Hematopoietic multipotent progenitor cell treated with erythropoietin and hydrocortisone succinate and interleukin-3 and kit ligand, for 4 days (in vitro differentiated cells): Measurements from ENCODE around the gene SLC7A7.
"Not testable (repeated sequence)": the region's sequence is repeated elsewhere in the genome, so short reads cannot be mapped to it uniquely, and the experiment has no call there.

Experiments
- DNase-seq: peaks from one replicate; pipeline ENCODE4 v3.0.0-alpha.2; 2015

SLC7A7 gene

DNA sequence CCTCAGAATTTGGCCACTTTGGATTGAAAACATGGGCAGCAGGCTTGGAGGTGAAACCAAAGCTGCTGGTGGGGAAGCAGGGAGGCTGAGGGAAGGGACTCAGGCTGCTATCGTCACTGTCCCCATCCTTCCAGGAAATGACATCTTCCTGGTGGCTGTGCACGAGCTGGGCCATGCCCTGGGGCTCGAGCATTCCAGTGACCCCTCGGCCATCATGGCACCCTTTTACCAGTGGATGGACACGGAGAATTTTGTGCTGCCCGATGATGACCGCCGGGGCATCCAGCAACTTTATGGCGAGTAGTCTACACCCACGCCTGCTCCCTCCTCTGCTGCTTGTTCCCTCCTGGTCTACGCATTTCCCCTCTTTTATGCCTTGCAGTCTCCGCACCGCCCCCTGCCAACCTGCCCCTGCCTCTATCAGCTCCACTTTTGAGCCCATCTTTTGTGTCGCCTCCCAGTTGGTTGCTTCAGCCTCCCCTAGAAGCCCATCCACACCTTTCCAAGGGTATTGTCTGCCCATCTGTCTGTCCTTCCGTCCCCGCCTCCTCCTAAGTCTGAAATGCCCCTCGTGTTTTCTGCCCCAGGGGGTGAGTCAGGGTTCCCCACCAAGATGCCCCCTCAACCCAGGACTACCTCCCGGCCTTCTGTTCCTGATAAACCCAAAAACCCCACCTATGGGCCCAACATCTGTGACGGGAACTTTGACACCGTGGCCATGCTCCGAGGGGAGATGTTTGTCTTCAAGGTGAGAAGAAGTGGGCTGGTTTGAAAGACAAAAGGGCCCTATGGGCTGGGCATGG, 28.1 kb upstream of the SLC7A7 start:
- DNase-seq = no peak

DNA sequence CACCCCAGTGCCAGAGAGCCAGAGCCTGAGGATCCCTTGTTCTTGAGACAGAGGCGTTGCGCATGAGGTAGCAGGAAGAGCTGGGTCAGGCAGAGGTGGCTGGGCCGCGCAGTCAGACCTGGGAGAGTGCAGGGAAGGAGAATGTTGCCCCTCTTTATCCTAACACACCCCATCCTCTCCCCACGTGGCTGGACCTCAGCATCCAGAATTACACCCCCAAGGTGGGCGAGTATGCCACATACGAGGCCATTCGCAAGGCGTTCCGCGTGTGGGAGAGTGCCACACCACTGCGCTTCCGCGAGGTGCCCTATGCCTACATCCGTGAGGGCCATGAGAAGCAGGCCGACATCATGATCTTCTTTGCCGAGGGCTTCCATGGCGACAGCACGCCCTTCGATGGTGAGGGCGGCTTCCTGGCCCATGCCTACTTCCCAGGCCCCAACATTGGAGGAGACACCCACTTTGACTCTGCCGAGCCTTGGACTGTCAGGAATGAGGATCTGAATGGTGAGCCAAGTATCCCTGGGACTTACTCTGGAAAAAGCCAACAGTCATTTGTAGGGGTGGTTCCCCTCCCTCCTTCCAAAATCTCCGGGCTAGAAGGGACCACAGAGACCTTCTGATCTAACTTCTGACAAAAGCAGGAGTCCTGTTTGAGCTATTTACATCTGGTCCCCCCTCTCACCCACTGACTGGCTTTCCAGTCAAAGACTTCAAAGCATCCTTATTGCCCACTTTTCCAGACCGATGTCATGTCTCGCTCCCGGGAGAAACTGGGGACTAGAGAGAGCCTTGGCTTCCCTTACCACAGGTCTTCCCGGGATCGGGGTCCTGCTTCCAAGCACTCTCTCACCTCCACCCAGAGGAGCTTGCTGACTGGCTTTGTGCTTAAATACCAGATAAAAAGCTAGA, 27.2 kb upstream of the SLC7A7 start:
- no peak for DNase-seq

DNA sequence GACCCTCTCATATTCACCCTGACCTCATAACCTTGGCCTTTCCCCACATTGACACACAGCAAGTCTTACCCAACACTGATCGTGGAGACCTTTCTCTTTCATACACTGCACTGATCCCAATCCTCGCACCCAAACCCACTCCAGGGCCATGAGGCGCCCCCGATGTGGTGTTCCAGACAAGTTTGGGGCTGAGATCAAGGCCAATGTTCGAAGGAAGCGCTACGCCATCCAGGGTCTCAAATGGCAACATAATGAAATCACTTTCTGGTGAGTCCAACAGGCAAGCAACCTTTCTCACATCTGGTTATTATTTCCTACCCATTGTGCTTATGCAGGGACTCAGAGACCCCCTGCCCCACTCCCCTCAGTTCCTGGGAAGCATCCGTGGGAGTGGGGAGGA, 26.5 kb upstream of the SLC7A7 start:
- no peak for DNase-seq

DNA sequence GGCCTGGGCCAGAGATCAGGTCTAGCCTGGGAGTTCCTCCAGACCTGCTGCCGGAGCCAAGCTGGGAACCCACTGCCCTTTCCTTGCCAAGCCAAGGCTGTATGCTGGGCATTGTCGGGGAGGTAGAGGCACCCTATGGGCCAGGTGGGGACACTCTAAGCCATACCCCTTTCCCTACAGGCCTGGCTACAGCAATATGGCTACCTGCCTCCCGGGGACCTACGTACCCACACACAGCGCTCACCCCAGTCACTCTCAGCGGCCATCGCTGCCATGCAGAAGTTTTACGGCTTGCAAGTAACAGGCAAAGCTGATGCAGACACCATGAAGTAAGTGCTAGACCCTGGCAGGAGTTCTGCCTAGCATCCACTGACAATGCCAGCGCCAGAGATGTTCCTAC, 26.1 kb upstream of the SLC7A7 start:
- DNase-seq = no peak

DNA sequence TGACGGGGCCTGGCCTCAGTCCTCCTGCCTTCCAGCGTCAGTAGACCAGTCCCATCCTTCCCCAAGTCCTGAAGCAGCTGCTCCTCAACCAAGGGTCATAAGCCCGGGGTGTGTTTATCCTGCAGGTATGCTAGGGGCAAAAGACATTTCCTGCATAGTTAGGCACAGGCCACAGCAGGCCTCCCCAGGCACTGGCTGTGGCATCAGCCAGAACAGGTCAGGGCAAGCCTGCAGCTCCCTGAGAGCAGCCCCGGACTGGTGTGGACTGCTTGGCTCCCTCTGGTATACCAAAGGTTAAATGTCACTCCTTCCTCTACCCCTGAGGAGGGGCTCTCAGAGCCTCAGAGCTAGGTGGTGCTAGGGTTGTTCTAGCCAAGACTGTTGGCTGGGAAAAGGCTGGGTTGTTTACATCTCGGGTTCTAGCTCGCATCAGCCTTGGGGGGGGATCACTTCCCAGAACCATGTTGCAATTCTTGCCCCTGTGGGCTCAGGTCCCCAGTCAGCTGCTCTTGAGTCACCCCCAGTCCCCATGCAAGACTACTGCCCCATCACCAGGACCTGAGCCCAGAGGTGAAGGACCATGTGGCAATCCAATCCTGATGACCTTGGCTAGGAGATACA, 24.0 kb upstream of the SLC7A7 start:
- DNase-seq = no peak

DNA sequence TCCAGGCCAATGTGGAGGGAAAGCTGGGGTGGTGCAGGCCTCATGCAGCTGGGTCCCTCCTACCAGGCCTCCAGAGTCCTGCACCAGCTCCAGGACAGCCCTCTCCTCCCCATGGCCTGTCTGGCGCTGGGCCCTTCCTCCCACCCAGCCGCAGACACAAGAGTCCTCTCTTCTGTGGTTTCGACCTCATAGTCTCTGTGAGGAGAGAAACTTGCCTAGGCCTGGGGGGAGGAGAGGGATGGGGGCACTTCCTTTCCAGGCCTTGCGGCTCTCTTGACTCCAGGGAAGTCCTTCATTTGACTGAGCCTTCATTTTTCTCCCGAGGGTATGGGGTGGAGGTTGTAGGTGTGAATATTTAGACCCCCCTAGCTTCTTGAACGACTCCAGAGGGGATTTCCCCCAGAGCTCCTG, 23.4 kb upstream of the SLC7A7 start:
- DNase-seq = peak; percentile 74

DNA sequence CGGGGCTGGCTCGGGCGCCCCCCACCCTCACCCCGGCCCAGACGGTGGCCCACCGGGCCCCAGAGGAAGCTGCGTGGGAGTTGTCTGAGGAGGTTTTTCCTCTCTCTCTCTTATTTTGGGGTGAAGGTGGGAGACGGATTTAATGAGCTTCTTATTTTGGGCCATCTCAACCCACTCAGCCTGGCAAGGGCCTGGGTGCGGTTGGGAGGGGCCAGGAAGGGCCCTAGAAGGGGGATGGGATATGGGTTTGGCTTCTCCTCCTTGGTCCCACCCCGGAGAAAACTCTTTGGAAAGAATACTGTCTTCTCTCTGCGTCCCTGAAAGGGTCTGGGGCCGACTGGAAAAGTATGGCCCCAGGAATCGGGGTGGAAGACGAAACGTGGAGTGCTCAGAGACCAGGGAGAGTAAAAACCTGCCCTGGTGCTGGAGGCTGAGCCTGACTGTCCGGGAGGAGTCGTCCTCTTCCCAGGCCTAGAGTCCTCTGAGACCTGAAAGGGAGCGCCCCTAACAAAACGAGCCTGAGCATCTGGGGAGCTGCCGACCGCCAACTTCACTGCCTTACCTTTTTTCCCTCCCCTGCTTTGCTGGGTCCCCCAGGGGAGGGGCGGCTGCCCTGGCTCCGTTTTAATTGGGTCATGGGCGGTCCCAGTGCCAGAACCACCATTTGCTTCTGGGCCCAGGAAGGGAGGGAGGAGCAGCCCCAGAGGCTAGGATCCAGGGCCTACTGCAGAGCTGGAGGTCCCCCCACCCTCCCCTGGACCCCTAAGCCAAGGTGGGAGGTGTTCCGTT, 22.7 kb upstream of the SLC7A7 start:
- DNase-seq = no peak

DNA sequence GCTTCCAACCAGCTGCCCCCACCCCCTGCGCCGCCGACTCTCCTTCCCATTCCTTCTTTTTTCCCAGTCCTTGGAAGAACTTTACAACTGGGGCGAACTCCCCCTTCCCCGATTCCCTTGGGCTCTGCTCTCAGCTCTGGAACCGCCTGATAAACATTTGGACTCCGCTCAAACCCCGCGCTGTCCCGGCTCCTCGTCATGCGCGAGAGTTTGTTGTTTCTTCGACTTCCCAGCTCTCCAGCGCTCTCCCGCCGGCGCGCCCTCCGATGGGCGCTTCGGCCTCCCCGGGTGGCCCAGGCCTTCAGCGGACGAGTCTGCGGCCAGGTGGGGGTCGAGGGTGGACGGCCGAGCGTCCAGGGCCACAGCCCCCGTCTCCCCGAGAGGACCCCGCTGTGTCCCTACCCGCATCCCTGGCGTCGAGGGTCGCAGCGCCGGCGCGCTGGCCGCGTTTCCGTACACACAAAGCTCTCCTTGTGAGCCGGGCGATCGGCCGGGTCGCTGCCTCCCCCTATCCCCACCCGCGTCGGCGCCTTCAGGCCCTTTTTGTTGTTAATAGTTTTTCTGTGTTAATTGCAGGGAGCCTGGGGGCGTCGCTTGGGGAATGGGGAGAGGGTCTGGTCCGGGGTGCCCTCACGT, 22.0 kb upstream of the SLC7A7 start:
- DNase-seq = peak; percentile 72

DNA sequence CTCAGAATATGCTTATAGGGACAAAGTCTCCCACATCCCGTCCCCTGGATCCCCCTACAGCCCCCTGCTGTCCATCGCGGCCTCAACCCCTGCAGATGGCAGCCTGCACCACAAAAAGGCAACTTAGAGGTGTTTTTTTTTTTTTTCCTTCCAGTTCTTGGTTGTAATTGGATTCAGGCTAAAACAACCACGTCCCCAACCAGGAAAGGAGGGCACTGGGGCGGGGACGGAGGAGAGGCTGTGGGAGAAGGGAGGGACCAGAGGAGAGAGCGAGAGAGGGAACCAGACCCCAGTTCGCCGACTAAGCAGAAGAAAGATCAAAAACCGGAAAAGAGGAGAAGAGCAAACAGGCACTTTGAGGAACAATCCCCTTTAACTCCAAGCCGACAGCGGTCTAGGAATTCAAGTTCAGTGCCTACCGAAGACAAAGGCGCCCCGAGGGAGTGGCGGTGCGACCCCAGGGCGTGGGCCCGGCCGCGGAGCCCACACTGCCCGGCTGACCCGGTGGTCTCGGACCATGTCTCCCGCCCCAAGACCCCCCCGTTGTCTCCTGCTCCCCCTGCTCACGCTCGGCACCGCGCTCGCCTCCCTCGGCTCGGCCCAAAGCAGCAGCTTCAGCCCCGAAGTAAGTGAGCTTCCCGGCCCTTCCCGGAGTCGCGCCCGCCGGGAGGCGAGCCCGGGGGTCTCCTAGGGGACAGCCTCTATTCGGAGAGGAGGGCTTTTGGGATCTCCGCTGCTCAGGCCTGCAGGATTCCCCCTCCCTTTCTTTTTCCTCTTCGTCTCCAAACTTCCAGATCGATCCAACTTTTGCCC, 21.3 kb upstream of the SLC7A7 start, which contains the start of gene MMP14:
Gene MMP14 (plus strand): TSS at position 285 of the 813 bp plus-strand sequence. CDS start 233 bp downstream, at position 518.
- peak; percentile 61 for DNase-seq

DNA sequence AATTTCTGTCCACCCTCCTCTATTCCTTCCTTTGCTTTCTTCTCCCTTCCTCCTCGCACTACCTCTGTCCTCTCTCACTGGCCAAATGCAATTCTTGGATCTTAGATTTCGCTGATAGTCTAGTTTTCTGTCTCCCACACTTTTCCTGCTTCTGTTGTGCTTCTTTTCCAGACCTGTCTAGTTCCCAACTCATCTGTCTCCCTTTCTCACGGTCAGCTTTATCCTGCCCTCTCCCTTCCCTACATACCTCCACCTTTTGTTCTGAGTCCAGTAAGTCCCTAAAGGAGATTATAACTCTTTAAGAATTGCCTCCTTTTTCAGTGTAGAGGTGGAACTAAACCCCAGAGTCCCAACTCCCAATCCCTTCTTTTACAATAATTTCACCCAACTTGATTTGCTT, 20.3 kb upstream of the SLC7A7 start:
- DNase-seq = no peak

DNA sequence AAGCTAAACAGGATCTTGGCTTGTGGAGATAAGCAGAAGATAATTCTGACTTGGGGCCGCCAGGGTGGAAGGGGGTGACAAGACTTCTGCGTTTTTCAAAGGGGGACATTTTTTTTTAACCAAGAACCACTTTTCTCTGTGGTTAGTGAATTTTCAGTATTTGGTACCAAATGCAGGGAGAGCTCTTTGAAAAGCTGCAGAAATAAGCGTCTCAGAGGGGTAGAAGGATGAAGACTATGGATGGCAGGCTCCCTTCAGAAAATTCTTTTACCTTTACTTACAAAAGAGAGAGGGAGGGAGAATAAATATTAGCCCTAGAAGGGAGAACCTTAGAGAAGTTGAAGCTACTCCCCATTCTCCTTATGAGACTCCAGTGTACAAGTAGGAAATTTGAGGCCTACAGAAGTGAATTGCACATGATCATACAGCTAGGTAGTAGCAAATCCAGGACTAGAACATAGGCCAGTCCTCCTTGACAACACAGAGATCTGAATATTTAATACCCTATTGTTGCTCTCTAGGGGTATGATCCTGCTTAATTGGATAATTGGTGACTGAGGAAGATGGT, 15.3 kb upstream of the SLC7A7 start:
- DNase-seq = peak; percentile 62

DNA sequence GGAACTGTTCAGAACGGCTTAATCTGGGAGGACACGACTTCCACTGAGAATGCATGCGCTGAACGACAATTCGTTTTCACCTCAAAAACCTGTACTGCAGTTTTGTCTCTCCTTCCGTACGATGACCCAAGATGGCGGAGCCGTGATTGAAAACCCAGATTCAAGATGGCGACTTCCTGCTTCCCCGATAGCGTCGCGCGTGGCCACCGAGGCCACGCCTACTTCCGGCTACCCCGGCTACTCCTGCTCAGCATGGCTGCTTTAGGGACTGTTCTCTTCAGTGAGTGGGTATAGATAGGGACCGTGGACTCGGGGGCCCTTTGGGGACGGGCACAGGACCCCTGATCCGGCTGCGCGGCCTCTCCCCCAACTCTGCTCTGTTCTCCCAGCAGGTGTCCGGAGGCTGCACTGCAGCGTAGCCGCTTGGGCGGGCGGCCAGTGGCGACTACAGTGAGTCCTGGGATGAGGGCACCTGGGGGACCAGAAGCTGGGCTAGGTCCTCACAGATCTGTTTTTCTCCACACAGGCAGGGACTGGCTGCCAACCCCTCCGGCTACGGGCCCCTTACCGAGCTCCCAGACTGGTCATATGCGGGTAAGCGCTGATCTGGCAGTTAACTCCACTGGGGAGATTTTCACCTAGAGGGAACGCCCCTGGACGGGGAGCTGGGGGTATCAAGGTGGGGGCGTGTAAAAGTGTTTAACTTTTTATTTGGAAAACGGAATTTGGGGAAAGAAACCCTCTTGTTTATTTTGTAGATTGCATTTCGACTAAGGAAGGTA, 14.6 kb upstream of the SLC7A7 start, which contains the start of gene MRPL52:
Gene MRPL52 (plus strand): TSS at position 227 of the 782 bp plus-strand sequence. CDS start 26 bp downstream, at position 253.
- DNase-seq = peak; percentile 97

DNA sequence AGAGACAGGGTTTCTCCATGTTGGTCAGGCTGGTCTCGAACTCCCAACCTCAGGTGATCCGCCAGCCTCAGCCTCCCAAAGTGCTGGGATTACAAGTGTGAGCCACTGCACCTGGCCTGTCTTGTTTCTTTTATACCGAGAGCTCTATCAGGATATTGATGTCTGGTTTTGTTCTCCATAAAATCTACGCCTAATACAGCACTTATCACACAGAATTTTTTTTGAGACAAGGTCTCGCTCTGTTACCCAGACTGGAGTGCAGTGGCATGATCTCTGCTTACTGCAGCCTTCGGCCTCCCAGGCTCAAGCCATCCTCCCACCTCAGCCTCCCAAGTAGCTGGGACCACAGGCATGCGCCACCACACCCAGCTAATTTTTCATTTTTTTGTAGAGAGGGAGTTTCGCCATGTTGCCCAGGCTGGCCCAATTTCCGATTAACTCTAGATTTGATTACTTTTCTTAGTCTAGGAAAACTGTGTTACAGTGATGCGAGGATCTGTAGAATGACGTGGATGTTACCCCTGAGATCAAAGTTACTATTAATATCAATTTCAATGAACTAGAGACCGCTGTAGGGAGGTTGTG, 13.9 kb upstream of the SLC7A7 start:
- DNase-seq = not testable (repeated sequence)

DNA sequence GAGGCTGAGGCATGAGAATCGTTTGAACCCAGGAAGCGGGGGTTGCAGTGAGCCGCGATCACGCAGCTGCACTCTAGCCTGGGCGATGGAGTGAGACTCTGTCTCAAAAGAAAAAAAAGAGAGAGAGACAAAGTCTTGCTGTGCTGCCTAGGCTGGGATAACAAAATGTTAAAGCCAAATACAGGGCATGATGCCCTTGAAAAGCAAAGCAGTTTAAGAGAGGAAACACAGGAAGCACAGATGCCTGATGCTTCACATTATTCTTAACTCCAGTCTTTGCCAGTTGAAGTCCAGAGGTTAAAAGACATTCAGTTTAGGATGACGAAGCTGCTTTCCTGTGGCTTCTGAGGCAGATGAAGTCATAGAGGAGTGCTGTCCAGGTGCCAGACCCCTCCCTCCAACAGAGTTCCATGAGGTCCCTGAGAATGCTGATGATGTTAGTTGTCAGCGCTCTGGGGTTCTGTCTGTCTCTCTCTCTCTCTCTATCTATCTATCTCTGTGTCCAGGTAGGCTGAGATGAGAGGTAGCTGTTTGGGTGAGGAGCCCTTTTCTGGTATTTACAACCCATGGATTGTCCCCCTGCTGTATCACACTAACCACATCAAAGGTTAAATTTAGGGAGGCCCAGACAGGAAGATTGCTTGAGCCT, 9.6 kb upstream of the SLC7A7 start:
- peak; percentile 69 for DNase-seq

DNA sequence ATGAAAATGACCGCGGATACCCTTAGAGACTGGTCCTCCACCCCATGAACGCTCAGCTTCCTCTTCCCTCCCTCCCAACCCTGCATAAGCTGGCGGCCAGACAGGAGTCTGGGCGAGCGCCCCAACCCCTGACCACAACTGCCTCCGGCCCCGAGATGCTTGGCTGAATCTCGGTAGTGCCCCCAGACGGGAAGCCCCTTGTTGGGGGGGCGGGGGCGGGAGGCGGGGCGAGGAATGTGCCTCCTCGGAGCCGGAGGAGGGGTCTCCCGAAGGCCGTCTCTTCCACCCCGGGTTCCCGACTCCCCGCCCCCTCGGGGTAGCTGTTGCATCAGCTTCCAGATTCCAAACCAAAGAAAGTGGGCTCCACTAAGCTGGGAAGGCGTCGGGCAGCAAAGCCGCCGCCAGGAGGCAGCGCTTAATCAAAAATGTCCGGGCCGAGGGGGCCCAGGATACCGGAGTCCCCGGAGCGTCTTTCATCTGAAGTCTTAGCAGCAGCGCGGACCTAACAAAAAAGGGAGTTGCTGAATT, 7.4 kb upstream of the SLC7A7 start:
- DNase-seq = peak; percentile 88

DNA sequence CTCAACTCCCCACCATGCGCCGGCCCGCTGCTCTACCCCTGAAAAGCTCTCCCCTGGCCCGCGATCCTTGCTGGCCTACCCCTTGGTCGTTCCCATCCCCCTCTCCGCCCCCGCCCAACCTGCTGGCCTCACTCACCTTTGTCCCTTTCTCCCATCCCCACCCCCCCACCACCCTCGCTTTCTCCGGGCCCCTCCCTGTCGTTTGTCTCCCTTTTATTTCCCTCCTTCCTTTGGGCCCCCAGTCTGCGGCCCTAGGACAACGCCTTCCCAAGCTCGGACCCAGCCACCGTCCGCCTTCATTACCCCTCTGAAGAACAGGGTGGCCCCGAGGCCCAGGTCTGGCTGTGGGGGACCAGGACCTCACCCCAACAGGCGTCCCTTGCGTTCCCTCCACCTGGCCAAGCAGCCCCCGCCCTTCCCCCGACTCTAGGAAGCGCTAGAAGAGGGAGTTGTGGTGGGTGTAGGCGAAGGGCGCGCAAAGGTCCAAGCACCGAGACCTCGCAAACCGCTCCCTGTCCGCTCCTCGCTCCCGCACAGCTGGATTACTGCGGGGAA, 6.9 kb upstream of the SLC7A7 start:
- no peak for DNase-seq

DNA sequence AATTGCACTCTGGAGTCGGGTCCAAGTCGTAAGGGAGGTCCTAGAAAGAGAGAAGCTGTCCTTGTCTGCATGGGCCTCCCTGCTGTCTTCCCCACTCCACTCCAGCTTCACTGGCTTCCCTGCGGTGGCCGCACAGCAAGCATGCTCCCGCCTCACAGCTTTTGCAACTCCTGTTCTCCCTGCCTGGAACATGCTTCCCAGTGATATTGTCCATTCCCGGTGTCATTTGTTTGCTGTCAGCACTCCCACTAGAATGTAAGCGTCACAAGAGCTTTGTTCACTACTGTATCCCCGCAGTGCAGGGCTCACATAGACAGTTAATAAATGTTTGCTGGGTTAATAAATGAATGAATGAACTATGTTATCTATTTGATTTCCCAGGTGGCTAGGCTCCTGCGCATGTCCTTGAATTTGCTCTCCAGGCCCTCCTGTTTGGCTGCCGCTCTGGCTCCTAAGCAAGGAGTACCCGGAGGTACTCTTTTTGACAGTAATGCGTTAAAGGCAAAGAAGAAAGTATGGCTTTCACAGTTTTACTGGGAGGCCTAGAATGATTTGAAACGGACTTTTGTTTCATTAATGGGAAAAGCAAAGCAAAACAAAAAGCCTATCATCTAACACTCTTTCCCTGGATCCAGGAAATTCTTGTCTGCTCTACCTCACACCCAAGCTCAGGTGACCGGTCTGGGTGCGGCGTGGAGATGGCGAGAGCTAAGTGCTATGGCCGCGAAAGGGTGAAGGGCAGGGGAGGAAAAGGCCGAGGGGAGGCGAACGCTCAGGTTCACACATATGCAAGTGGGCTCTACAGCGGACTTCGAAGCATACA, 6.2 kb upstream of the SLC7A7 start:
- no peak for DNase-seq
